Coronary artery (tissue), 2 donors: ENCODE measurements around the gene AUTS2.

Source experiments
- DNase-seq: peaks from one replicate; pipeline ENCODE4 v3.0.0-alpha.2; 2017; ENCODE audit warnings: low spot score
- H3K27ac ChIP-seq, 2 donors: fragments of 200-600 bp; sonication (generic); one replicate each; pipeline ENCODE4 v1.5.1; 2016 to 2019
- H3K4me3 ChIP-seq: fragments of 200-600 bp; sonication (generic); 2 replicates; pipeline ENCODE4 v1.5.1; 2016; ENCODE audit warnings: mild to moderate bottlenecking, moderate library complexity
- CTCF ChIP-seq: fragments of 200-600 bp; sonication (generic); IDR thresholded peaks from one replicate; pipeline ENCODE4 v1.5.1; 2019; ENCODE audit warnings: antibody characterized with exemption

Gene AUTS2

GRCh38 chr7:69981646-69982045 is 383.4 kb downstream of the AUTS2 start:
- no peak overlapping the region for H3K27ac ChIP-seq

GRCh38 chr7:69982197-69982596 is 383.9 kb downstream of the AUTS2 start:
- Histone ChIP-seq H3K4me3 (no peak overlapping the region), H3K27ac (no peak overlapping the region)
- no peak for DNase-seq
- no peak for TF ChIP-seq CTCF

More at GRCh38 chr7:69981646-69982045, 383.4 kb downstream of the AUTS2 start:
- DNase-seq = no peak
- TF ChIP-seq CTCF = no peak
- H3K4me3 ChIP-seq = no peak overlapping the region

GRCh38 chr7:69989551-69989950 is 391.3 kb downstream of the AUTS2 start:
- no peak for DNase-seq
- H3K27ac ChIP-seq = no peak overlapping the region
- H3K4me3 ChIP-seq = no peak overlapping the region
- TF ChIP-seq CTCF = no peak

GRCh38 chr7:69992938-69993337 is 394.7 kb downstream of the AUTS2 start:
- no peak for DNase-seq
- no peak overlapping the region for H3K27ac ChIP-seq
- no peak overlapping the region for H3K4me3 ChIP-seq
- no peak for TF ChIP-seq CTCF

GRCh38 chr7:69994218-69994617 is 395.9 kb downstream of the AUTS2 start:
- H3K27ac ChIP-seq = no peak overlapping the region
- TF ChIP-seq CTCF = no peak
- H3K4me3 ChIP-seq = no peak overlapping the region
- DNase-seq = no peak

GRCh38 chr7:69994886-69995542 is 396.7 kb downstream of the AUTS2 start:
- no peak for DNase-seq
- no peak for TF ChIP-seq CTCF
- Histone ChIP-seq H3K27ac (no peak overlapping the region), H3K4me3 (no peak overlapping the region)

- TF ChIP-seq CTCF = no peak
- no peak overlapping the region for H3K27ac ChIP-seq
- H3K4me3 ChIP-seq = no peak overlapping the region
- DNase-seq = no peak
Observed at GRCh38 chr7:69996121-69996520, 397.8 kb downstream of the AUTS2 start.
